RPMI8226 (cell line): Measurements from ENCODE around the gene CROCC.

Experiments
- DNase-seq: peaks from one replicate; pipeline ENCODE4 v3.0.0-alpha.2; 2015

CROCC gene

GRCh38 chr1:16991571-16991970 is 69.8 kb downstream of the CROCC start:
- no peak for DNase-seq

GRCh38 chr1:16992102-16992501 is 70.4 kb downstream of the CROCC start:
- no peak for DNase-seq

GRCh38 chr1:16992675-16993074 is 70.9 kb downstream of the CROCC start:
- no peak for DNase-seq

- no peak for DNase-seq
These were observed 71.8 kb downstream of the CROCC start for GRCh38 chr1:16993521-16994038.

- DNase-seq, result no peak
These were observed 75.1 kb downstream of the CROCC start for GRCh38 chr1:16996845-16997244.

GRCh38 chr1:16998589-16998988 is 76.9 kb downstream of the CROCC start:
- DNase-seq, result no peak

GRCh38 chr1:16999863-17000262 is 78.1 kb downstream of the CROCC start:
- no peak for DNase-seq

GRCh38 chr1:17001760-17002523 is 80.2 kb downstream of the CROCC start:
- no peak for DNase-seq

- no peak for DNase-seq
These were observed 80.8 kb downstream of the CROCC start for GRCh38 chr1:17002524-17002902.

- DNase-seq, result no peak
These were observed 83.0 kb downstream of the CROCC start for GRCh38 chr1:17004466-17005364.

- no peak for DNase-seq
These were observed 83.6 kb downstream of the CROCC start for GRCh38 chr1:17005365-17005740.

- DNase-seq, result no peak
These were observed 85.4 kb downstream of the CROCC start for GRCh38 chr1:17007121-17007520.

GRCh38 chr1:17008208-17008855 is 86.6 kb downstream of the CROCC start:
- DNase-seq, result no peak

- DNase-seq, result peak; percentile 38
These were observed 88.0 kb downstream of the CROCC start for GRCh38 chr1:17009706-17010105.

- no peak for DNase-seq
These were observed 89.3 kb downstream of the CROCC start for GRCh38 chr1:17011092-17011438.

GRCh38 chr1:17011439-17012307 is 89.9 kb downstream of the CROCC start, which contains the start of gene ATP13A2:
Gene ATP13A2, minus strand, starts transcription at chr1:17011928. Its CDS starts 190 bp downstream, at chr1:17011738.
- DNase-seq, result peak; percentile 96

GRCh38 chr1:17012775-17013490 is 91.2 kb downstream of the CROCC start:
- DNase-seq, result peak; percentile 59

GRCh38 chr1:17013491-17014320 is 92.0 kb downstream of the CROCC start:
- peak; percentile 76 for DNase-seq

GRCh38 chr1:17014671-17015567 is 93.2 kb downstream of the CROCC start:
- no peak for DNase-seq

- no peak for DNase-seq
These were observed 94.6 kb downstream of the CROCC start for GRCh38 chr1:17016317-17016661.
